SIG-M5 treated with dmso at 0.1 percent for 504 hours (cell line): ENCODE results near the gene METTL27.
"Not testable (repeated sequence)": the region's sequence is repeated elsewhere in the genome, so short reads cannot be mapped to it uniquely, and the experiment has no call there.

Source experiments
- DNase-seq: peaks from one replicate; lab custom pipeline; 2025; ENCODE audit not compliant: unreplicated experiment; lab: John Stamatoyannopoulos, UW

METTL27 gene

GRCh38 chr7:73839743-73840714, 2.3 kb downstream of the METTL27 start:
- no peak for DNase-seq

GRCh38 chr7:73839290-73839689, 3.0 kb downstream of the METTL27 start:
- no peak for DNase-seq

GRCh38 chr7:73838642-73839041, 3.7 kb downstream of the METTL27 start:
- no peak for DNase-seq

GRCh38 chr7:73837167-73837566, 5.1 kb downstream of the METTL27 start:
- DNase-seq: not testable (repeated sequence)

- no peak for DNase-seq
Observed at GRCh38 chr7:73834626-73835191, 7.6 kb downstream of the METTL27 start.

- no peak for DNase-seq
Observed at GRCh38 chr7:73833251-73833919, 8.9 kb downstream of the METTL27 start.

- no peak for DNase-seq
Observed at GRCh38 chr7:73832806-73833205, 9.5 kb downstream of the METTL27 start.

GRCh38 chr7:73831834-73832651, 10.3 kb downstream of the METTL27 start:
- no peak for DNase-seq

- no peak for DNase-seq
Observed at GRCh38 chr7:73831584-73831833, 10.8 kb downstream of the METTL27 start.

GRCh38 chr7:73830681-73831583, 11.4 kb downstream of the METTL27 start, which contains the start of gene CLDN4:
TSS of gene CLDN4 (plus strand) at chr7:73830996. CDS start at chr7:73831202, 206 bp downstream.
- peak; percentile 67 for DNase-seq

- DNase-seq: no peak
Observed at GRCh38 chr7:73829921-73830680, 12.2 kb downstream of the METTL27 start.

- peak; percentile 38 for DNase-seq
Observed at GRCh38 chr7:73829505-73829904, 12.8 kb downstream of the METTL27 start.

- DNase-seq: no peak
Observed at GRCh38 chr7:73828972-73829371, 13.3 kb downstream of the METTL27 start.

GRCh38 chr7:73828107-73828803, 14.1 kb downstream of the METTL27 start:
- DNase-seq: peak; percentile 68

GRCh38 chr7:73827567-73828106, 14.7 kb downstream of the METTL27 start:
- no peak for DNase-seq

- no peak for DNase-seq
Observed at GRCh38 chr7:73824986-73825385, 17.3 kb downstream of the METTL27 start.

- DNase-seq: no peak
Observed at GRCh38 chr7:73823873-73824592, 18.3 kb downstream of the METTL27 start.

- no peak for DNase-seq
Observed at GRCh38 chr7:73823257-73823656, 19.1 kb downstream of the METTL27 start.
